GM18951 (cell line): Measurements from ENCODE around the gene C20orf173.

Experiments
- POLR2A ChIP-seq: IDR thresholded peaks from 4 replicates; pipeline ENCODE4 v1.6.1; 2011; ENCODE audit warnings: mild to moderate bottlenecking; ENCODE audit not compliant: insufficient read length, insufficient read depth; ENCODE audit errors: extremely low read depth
- in situ Hi-C: fragments of 300-500 bp; cut with MboI; formaldehyde crosslinking; loops from one replicate; pipeline ENCODE4 v1.12.0; 2022; ENCODE audit warnings: low sequenced_read_pairs, mixed read lengths, inconsistent platforms; ENCODE audit not compliant: unreplicated experiment

C20orf173 gene

GRCh38 chr20:35508493-35509218, 20.8 kb downstream of the C20orf173 start:
- in situ Hi-C loops = no loop called here
- TF ChIP-seq POLR2A = no peak

- no peak for TF ChIP-seq POLR2A
- in situ Hi-C loops = no loop called here
Measured at GRCh38 chr20:35506872-35507638, 22.4 kb downstream of the C20orf173 start.

- TF ChIP-seq POLR2A = no peak
- in situ Hi-C loops = no loop called here
Measured at GRCh38 chr20:35506179-35506578, 23.3 kb downstream of the C20orf173 start.

GRCh38 chr20:35504751-35505150, 24.7 kb downstream of the C20orf173 start:
- no peak for TF ChIP-seq POLR2A
- in situ Hi-C loops = no loop called here

- no peak for TF ChIP-seq POLR2A
- in situ Hi-C loops = no loop called here
Measured at GRCh38 chr20:35503841-35504561, 25.5 kb downstream of the C20orf173 start.

GRCh38 chr20:35503281-35503680, 26.2 kb downstream of the C20orf173 start:
- in situ Hi-C loops = no loop called here
- TF ChIP-seq POLR2A = no peak

- TF ChIP-seq POLR2A = no peak
- in situ Hi-C loops = no loop called here
Measured at GRCh38 chr20:35502352-35502751, 27.1 kb downstream of the C20orf173 start.

GRCh38 chr20:35499271-35499670, 30.2 kb downstream of the C20orf173 start:
- no peak for TF ChIP-seq POLR2A
- in situ Hi-C loops = no loop called here

GRCh38 chr20:35497780-35498189, 31.7 kb downstream of the C20orf173 start:
- in situ Hi-C loops = no loop called here
- TF ChIP-seq POLR2A = no peak

GRCh38 chr20:35497320-35497719, 32.1 kb downstream of the C20orf173 start:
- TF ChIP-seq POLR2A = no peak
- in situ Hi-C loops = no loop called here

GRCh38 chr20:35496481-35496880, 33.0 kb downstream of the C20orf173 start:
- no peak for TF ChIP-seq POLR2A
- in situ Hi-C loops = no loop called here

- no peak for TF ChIP-seq POLR2A
- in situ Hi-C loops = no loop called here
Measured at GRCh38 chr20:35492352-35492751, 37.1 kb downstream of the C20orf173 start.

- TF ChIP-seq POLR2A = no peak
- in situ Hi-C loops = no loop called here
Measured at GRCh38 chr20:35491823-35492222, 37.6 kb downstream of the C20orf173 start.
